ENCODE results near the gene S100A6.
"Not testable (repeated sequence)": the region's sequence is repeated elsewhere in the genome, so short reads cannot be mapped to it uniquely, and the experiment has no call there.

The S100A6 gene

DNA sequence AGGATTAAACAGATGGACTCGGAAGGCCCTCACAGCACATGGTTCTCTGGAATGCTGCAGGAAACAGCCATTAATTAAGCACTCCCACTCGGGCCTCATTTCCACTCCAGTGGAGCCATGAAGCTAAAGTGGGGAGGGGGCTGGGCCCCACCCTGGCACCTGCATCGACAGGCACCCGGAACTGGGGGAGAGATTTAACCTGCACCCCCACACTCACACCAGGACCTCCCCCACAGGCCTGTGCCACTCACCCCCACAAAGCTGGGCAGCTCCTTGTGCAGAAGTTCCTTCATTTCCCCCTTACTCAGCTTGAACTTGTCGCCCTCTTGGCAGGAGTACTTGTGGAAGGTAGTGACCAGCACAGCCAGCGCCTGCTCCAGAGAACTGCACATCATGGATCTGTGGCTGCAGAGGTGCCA is 27.7 kb upstream of the S100A6 start:
- no peak for FAIRE-seq

DNA sequence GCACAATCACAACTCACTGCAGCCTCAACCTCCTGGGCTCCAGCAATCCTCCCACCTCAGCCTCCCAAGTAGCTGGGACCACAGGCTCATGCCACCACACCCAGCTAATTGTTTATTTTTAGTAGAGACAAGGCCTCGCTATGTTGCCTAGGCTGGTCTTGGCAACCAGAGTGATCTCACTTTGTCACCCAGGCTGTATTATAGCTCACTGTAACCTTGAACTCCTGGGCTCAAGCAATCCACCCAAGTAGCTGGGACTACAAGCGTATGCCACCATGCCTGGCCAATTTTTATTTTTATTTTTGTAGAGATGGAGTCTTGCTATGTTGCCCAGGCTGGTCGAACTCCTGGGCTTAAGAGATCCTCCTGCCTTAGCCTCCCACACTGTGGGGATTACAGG is 26.2 kb upstream of the S100A6 start:
- not testable (repeated sequence) for FAIRE-seq

DNA sequence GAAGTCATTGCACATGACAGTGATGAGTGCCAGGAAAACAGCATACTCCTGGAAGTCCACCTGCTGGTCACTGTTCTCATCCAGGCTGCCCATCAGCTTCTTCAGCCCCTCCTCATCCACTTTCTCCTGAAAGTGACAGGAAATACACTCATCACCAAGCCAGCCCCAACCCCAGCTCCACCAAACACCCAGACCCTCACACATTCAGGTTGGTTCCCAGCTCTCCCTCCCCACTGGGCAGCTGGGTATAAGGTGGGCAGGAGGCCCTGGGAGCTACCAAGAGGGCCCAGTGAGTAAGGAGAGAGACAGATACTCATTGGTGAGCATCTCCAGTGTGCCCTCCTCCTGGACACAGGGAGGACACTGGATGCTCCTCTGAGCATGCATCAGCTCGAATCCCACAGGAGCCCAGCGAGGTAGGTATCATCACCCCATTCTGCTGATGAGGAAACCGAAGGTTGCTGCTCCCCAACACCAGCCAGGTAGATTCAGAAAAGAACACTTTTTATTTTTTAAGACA is 25.7 kb upstream of the S100A6 start:
- FAIRE-seq: no peak

DNA sequence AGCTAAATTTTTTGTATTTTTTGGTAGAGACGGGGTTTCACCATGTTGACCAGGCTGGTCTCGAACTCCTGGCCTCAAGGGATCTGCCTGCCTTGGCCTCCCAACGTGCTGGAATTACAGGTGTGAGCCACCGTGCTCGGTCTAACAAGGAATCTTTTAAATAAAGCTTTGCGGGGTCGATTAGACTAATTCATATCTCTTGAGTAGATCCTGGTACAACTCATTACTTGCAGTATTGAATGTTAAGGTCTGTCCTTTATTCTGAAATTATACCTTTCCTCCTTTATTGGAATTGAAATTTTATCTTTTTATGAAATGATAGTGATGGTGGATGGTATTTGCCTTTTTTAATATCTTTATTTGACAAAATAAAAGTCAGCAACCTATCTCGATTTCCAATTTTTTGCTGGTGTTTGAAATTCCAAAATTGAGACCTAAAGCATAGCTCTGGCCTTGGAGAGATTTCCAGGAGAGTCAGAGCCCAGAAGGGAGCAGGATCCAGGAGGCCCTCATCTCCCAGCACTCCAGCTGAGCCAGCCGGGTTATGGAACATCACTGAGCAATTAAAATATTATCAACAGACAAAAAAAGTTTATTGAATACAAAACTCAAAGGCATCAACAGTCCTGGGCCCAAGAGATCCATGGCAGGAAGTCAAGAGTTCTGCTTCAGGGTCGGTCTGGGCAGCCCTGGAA is 25.1 kb upstream of the S100A6 start:
- FAIRE-seq: no peak

DNA sequence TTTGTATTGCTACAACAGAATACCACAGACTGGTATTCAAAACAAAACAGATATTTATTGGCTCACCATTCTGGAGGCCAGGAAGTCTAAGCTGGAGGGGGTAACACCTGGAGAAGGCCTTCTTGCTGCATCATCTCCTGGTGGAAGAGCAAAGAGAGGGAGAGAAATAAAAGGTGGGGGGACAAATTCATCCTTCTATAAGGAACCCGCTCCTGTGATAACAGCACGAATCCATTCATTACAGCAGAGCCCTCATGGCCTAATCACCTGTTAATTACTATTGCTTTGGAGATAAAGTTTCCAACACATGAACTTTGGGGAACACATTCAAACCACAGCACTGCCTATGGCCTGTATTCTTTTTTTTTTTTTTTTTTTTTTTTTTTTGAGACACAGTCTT is 24.4 kb upstream of the S100A6 start:
- FAIRE-seq: no peak

DNA sequence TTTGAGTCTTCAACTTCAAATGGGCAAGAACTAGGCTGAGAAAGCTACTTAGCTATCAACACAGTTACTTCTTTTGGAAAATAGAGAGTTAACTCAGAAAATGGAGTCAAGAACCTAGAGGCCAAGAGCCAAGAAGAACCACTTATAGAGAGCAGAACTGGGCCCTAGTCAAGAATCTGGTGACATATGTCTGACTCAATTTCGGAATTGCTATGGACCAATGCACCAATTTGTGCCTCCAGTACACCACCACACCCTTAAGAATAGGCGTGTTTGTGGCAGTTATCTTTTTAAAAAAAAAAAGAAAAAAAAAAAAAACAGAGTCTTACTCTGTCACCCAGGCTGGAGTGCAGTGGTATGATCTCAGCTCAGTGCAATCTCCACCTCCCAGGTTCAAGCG is 22.1 kb upstream of the S100A6 start:
- no peak for FAIRE-seq

DNA sequence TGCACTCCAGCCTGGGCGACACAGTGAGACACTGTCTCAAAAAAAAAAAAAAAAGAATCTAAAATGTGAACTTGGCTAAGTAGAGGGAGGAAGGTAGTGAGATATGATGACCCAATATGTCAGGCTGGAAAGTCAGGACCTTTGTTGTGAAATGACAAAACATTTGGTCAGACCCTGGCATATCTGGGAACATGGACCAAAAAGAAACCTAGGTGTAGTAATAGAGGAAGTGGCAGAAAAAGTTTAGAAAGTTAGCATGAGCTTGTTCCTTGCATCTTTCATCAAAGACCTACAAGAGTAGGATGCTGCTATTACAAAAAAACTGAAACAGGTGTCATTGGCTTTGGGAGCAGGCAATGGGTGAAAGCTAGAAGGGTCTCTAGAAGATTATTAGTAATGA is 20.6 kb upstream of the S100A6 start:
- FAIRE-seq: no peak

DNA sequence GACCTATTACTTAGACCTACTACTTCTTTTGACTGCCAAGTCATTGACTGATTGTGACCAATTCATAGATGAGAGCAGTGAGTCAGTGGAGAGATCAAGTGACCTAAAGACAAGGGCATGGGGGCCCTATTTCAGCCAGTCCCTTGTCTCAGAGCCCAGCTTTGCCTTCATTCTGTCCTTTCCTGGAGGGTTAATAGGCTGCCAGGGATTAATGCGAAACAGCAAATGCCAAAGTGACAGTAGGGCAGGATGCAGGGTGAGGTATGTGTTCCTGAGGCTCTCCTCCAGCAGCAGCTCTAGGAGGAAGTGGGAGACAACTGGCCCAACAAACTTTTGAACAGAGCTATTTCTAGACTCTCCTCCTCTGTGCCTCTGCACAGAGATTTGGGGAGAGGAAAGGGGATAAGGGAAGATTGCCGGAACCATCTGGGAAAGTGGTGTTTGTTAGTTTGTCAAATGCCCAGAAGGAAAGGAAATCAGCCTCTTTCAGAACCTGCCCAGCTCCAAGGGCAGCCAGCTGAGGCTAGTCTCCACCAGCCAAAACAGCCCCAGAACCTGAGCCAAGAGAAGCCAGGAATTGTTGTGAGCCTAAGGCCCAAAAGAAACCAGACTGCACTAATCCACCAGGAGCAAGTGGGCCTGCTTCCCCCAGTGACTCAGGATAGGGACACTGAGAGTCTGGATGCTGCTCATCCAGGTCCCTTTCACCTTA is 18.2 kb upstream of the S100A6 start:
- FAIRE-seq: no peak

DNA sequence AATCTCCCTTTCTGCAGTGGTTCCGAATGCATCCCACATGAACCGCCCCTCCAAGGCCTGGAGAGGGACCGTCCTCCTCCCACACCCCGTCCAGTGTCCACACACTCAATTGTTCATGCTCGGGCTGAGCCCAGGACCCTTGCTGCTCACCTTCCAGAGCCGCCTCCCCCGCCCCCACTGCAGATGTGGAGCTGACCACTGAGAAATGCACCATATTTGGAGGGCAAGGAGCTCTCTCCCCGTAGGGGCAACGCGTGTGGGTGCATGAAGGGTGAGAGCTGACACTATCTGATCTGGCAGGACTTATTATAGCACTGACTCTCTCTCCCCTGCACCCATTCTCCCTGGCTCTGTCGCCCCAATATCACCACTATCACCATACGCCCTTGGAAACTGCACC is 17.3 kb upstream of the S100A6 start:
- no peak for FAIRE-seq

DNA sequence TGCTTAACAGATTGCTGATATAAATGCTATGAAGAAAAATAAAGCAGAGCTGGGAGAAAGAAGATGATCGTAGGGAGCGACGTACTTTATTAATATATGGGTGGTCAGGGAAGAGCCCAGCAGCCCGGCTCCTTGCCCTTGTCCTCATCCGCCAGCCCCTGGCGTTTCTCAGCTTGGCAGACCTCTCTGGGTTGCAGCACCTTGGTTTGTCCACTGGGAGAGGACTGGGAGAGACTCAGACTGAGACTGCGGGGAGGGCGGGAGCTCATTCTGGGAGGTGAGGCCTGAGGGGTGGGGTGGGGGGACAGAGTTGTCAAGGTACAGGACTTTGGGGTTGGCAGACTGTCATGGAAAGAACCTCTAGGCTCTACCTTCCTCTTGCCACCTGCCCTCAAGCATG is 16.5 kb upstream of the S100A6 start:
- no peak for FAIRE-seq

DNA sequence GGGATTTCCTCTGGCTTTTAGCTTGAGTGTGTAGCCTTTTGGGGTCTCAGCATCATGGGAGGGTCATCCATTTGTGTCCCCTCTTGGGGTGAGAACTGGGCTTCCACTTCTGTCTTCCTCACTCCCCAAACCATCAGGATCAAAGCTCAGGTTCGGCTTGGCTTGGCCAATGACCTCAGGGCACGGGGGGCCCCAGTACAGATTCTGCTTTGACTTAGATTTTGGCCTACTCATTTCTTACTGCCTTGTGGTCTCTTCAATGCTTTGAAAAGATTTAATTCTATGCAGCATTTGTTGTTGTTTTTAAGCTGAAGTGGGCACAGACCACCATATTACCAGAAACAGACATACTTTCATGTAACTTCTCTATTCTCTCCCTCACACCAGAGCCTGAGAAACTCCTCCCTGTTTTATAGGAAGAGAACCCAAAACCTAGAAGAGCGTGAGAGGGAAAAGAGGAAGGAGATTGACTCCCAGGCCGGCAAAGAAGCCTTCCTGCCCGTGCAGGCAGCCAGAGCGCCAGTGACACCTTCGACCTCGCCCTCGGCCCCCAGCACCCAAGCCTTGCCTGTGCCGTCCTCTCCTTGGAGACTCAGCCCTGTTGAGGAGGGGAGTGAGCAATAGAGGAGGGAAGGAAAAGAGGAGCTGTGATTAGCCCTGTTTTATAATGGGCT is 15.2 kb upstream of the S100A6 start:
- FAIRE-seq: no peak

DNA sequence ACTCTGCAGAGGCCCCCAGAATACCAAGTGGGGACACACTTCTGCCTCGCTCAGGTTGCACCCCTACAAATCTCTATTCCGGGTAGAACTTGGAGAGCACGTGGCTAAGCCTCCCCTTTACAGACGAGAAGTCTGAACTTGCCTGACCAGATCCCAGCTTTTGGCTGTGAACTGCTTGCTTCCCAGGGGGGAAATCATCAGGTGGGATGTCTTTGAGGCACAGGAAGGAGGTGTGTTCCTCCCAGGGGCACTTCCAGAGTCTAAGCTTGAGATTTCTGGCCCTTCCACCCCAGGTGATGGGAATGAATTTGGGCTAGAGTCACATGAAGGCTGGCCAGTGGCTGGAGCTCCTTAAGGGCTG is 14.6 kb upstream of the S100A6 start:
- FAIRE-seq: no peak

DNA sequence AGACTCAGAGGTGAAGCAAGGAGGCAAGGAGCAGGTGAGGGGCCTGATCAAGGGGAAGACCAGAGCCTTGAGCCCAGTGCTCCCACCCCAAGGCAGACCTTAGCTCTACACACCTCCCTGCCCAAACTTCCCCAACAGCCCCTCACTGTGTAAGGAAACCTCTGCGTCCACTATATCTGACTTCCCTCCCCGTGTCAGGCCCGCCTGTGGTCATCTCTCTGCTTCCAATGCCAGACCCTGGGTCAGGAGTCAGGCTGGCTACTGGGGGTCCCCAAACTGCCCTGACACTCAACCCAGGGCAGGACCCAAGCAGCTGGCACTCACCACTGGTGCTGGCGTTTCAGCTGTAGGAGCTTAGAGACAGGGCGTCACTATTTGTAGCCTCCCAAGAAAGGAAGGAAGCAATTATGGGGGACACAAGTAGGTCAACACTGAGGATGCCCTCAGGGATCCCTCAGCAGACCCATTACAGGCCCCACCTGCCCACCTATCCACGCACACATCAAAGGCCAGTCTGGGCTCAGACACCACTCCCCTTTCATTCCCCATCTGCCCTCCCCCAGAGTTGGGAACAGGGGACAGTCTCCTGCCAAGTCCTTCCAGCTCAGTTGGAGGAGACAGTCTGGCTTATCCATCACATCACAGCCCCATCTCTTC is 14.1 kb upstream of the S100A6 start:
- FAIRE-seq: no peak

DNA sequence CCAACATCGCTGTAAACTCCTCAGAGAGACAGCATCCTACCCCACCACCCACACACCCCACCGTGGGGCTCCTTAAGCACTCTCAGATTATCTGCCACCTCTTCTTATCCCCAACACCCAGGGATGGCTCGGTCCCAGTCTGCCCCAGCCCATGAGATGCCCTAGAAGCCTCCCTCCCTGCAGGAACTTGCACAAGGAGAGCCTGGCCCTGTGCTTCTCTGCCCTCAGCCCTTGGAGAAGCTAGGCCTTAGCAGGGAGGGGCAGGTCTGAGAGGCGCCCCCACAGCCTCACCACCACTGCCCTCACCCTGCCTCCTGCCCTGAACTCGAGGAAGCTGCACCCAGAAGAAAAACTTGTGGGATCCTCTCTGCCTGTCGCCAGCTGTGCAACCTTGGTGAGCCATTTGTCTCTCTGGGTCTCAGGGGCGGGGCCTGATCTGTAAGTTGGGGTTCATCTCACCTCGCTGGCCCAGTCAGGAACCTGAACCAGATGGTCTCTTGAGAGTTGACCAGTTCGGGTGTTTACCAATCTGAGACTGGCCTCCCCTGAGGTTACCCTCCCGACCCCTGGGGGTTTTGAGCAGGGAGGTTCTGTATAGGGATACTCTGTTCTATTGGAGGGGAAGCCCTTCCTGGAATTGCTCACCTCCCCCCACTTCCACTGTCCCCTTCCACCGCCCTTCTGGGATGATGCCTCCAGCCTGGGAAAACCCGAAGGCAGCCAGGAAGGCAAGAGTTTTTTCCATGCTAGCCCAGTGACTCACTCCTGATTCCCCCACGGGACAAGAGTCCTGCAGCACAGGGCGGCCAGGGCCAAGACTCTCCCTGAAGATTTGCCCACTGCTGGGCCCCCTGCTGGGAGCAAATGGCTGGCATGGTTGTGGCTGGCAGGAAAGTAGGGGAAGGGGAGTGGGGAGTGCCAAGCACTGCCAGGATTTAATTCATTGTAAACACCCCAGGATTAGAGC is 13.2 kb upstream of the S100A6 start, which contains the start of gene S100A3:
Gene S100A3 (minus strand): TSS at position 537 of the 967 bp plus-strand sequence. CDS start 773 bp downstream, outside the sequence.
- no peak for FAIRE-seq

DNA sequence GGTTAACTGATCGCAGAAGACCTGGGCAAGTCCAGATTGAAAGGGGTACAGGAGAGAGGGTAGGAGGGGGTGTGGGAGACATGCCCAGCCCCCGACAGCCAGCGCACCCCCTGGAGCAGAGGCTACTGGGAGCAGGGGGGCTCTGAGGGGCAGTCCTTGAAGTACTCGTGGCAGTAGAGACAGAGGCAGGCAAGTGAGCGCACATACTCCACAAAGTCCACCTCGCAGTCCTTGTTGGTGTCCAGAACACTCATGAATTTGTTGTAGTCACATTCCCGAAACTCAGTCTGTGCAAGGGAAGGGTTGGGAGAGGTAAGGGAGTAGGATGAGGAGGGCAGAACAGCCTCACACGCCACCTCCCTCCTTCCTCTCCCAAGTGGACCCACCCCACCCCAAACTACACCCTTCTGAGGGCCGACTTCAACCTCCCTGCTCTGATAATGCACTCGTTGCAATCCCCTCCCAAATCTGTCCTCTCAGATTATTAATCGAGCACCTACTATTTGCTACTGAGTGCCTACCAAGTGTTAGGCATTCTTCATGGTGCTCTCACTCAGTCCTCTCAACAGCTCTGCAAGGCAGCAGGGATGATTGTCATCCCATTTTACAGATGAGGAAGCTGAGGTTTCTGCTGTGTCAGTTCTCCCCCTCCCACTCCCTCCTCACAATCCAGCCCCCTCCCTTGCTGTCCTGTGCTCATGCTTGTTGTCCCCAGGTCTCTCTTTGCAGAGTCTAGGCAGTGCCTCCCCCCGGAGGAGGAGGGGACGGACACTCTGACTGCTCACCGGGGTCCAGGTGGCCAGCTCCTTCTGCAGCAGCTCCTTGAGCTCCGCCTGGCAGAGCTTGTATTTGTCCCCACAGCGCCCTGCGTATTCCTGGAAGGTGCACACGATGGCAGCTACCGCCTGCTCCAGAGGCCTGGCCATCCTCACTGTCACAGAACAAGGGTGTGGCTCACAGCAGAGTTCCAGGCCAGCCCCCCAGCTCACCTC is 12.1 kb upstream of the S100A6 start:
- no peak for FAIRE-seq

DNA sequence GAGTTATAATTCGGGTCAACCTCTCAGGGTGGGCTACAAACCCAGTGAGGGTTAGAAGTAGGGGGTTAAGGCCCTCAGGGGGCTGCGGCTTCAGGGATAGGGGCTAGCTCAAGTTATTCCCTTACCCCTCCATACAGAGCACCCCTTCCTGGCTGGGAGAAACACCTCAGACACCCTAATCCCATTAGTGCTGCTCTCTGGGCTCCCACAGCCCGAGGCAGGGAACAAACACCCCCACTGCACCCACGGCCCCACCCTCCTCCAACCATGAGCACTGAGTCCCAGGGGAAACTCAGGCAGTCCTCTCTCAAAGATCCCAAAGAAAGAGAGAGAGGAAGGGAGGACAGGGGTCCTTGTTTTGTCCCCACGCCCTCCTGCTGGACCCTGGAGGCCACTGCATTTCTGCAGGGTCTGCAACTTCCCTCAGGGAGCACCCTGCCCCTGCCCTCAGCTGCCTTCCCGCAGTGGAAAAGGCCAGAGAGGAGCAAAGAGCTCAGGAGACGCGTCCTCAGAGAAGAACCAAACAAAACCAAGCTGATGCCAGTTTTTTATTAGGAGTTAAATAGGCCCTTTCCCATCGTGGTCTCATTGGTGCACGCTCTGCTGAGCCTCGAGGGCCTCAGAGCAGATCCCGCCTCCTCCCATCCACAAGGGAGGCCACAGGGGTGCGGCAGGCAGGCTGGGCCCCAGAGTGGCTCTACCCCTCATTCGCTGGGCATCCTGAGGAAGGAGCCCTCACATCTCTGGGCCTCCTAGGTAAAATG is 11.2 kb upstream of the S100A6 start:
- FAIRE-seq: no peak

DNA sequence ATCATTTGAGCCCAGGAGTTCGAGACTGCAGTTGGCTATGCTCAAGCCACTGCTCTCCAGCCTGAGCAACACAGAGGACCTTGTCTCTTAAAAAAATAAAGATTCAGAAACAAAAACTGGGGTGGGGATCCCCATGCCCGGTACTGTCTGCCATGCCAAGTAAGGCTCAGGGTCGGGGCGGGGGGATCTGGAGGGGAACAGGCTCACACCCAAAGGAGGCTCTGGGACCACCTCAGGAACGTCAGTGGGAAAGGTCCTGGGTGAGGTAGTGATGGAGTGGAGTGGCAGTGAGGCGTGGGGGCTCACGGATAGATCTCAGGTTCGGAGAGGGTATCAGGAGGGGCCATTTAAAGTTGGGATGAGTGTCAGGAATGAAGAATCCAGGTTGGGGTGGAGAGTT is 10.6 kb upstream of the S100A6 start:
- no peak for FAIRE-seq

DNA sequence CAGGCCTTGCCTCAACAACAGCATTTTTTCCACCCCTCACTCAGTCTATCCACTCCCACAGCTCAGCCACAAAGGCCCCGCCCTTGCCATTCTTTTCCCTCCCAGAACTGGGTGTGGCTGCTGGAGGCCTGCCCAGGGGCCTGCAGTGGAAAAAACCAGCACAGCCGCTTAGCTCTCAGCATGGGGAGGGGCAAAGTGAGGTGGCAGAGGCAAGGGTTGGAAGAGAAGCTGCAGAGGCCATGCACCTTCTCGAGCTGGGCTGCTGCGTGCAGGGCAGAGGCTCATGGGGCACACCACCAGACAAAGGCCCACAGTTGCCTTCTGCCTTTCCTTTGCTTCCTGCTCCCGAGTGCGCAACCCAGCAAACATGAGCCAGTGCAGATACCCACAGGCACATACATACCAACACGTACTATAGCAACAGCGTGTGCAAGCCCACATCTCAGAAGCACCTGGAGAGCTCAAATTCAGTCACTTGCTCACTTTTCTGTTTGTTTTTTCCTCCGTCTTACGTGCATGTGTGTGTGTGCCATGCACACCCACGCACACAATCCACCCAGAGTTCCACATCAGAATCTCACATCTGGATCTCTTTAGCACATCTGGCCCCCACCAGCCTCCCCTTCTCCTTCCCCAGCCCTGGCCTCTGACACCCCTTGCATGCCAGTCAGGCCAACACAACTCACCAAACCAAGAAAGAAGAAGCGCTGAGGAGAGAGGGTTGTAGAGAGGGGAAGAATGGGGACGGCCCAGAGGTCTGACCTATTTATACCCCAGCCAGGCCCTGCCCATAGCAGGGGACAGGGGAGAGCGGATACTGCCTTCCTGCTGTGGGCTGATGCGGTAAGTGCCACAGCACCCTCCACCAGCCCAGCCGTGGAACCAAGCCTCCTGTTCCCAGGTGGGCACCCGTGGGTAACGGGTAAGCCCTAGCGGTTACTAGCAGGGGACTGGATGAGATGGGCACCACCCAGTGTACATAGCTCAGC is 9.6 kb upstream of the S100A6 start, which contains the start of gene S100A4:
Gene S100A4 (minus strand): TSS at position 740 of the 989 bp plus-strand sequence. CDS start 1,012 bp downstream, outside the sequence.
- FAIRE-seq: peak; percentile 79

Measured in endometrium (tissue), 2 donors.